RWPE1 (cell line): Measurements from ENCODE around the gene KCNQ1.
"Not testable (repeated sequence)": the region's sequence is repeated elsewhere in the genome, so short reads cannot be mapped to it uniquely, and the experiment has no call there.

ENCODE experiments used
- CTCF ChIA-PET: fragments of 350-600 bp; sonication (Branson Sonifier 250); formaldehyde crosslinking; extraction: SDS; loops from one replicate; lab custom pipeline; 2021; lab: Yijun Ruan, JAX
- POLR2A ChIA-PET: fragments of 400-600 bp; formaldehyde crosslinking; extraction: SDS; loops from one replicate; lab custom pipeline; 2020; ENCODE audit warnings: antibody characterized with exemption; ENCODE audit not compliant: low non-redundant PET; lab: Yijun Ruan, JAX
- DNase-seq: peaks from one replicate; pipeline ENCODE4 v3.0.0; 2012; ENCODE audit warnings: low spot score
- H3K27ac ChIP-seq: fragments of 450-650 bp; 2 replicates; pipeline ENCODE4 v1.5.1; 2017
- CTCF ChIP-seq: fragments of 450-650 bp; conservative IDR thresholded peaks from 2 replicates; pipeline ENCODE4 v1.5.1; 2017; ENCODE audit warnings: low read depth, mild to moderate bottlenecking

Gene KCNQ1

GRCh38 chr11:2482204-2482603 is 37.4 kb downstream of the KCNQ1 start:
- H3K27ac ChIP-seq = no peak overlapping the region
- POLR2A ChIA-PET = no interaction called here
- DNase-seq = no peak
- TF ChIP-seq CTCF = no peak
- CTCF ChIA-PET = interaction anchor here (0.7 kb wide), 1 partner anchor 64 kb away, joined by 5 read pairs; no protein-coding TSS in a partner anchor

GRCh38 chr11:2482745-2483144 is 37.9 kb downstream of the KCNQ1 start:
- DNase-seq = no peak
- H3K27ac ChIP-seq = no peak overlapping the region
- POLR2A ChIA-PET = no interaction called here
- no peak for TF ChIP-seq CTCF
- CTCF ChIA-PET = interaction anchor here (0.7 kb wide), 1 partner anchor 64 kb away, joined by 5 read pairs; no protein-coding TSS in a partner anchor

GRCh38 chr11:2483426-2483825 is 38.6 kb downstream of the KCNQ1 start:
- DNase-seq = no peak
- TF ChIP-seq CTCF = no peak
- no peak overlapping the region for H3K27ac ChIP-seq
- CTCF ChIA-PET = no interaction called here
- POLR2A ChIA-PET = no interaction called here

GRCh38 chr11:2484576-2485125 is 39.8 kb downstream of the KCNQ1 start:
- H3K27ac ChIP-seq = no peak overlapping the region
- CTCF ChIA-PET = no interaction called here
- DNase-seq = no peak
- POLR2A ChIA-PET = no interaction called here
- no peak for TF ChIP-seq CTCF

- ChIA-PET CTCF (no interaction called here), POLR2A (no interaction called here)
- H3K27ac ChIP-seq = no peak overlapping the region
- TF ChIP-seq CTCF = no peak
- no peak for DNase-seq
These were observed 43.2 kb downstream of the KCNQ1 start for GRCh38 chr11:2488004-2488403.

- no peak overlapping the region for H3K27ac ChIP-seq
- ChIA-PET CTCF (interaction anchor here (0.6 kb wide), 1 partner anchor 210 kb away, joined by 5 read pairs; no protein-coding TSS in a partner anchor), POLR2A (no interaction called here)
- TF ChIP-seq CTCF = no peak
- DNase-seq = no peak
These were observed 44.3 kb downstream of the KCNQ1 start for GRCh38 chr11:2489083-2489482.

- POLR2A ChIA-PET, DNase-seq, H3K27ac ChIP-seq: not testable (repeated sequence)
- CTCF ChIA-PET = interaction anchor here (0.6 to 0.7 kb wide), 2 partner anchors 692 to 1575 kb away, joined by 3 to 4 read pairs; no protein-coding TSS in a partner anchor
These were observed 53.1 kb downstream of the KCNQ1 start for GRCh38 chr11:2497951-2498350.
